GM19463 (cell line): ENCODE data around the gene BPIFB6.

Source experiments
- ATAC-seq: cut with Tn5 transposase; IDR thresholded peaks from one replicate; pipeline ENCODE4 v1.9.1; 2021; ENCODE audit warnings: mild to moderate bottlenecking, moderate library complexity; ENCODE audit not compliant: unreplicated experiment

The BPIFB6 gene

DNA sequence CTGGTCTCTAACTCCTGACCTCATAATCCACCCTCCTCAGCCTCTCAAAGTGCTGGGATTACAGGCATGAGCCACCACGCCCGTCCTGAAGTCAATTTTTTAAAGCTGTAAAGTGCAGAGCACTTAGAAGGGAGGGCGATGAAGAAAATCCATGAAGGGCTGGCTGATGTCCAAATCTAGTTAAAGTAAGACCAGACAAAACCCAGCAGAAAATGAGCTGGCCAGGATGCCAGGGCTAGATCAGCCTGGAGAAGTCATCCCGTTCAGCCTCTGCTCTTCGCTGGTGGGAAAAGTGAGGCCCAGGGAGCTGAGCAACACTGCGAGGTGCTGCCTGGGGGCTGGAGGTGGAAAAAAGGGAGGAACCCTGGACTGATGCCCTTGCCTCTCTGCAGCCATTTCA is 51.1 kb downstream of the BPIFB6 start:
- ATAC-seq, result no peak

GRCh38 chr20:33083544-33084340 is 52.3 kb downstream of the BPIFB6 start:
- ATAC-seq, result no peak

- ATAC-seq, result no peak
Measured at GRCh38 chr20:33084722-33085121, 53.3 kb downstream of the BPIFB6 start.

DNA sequence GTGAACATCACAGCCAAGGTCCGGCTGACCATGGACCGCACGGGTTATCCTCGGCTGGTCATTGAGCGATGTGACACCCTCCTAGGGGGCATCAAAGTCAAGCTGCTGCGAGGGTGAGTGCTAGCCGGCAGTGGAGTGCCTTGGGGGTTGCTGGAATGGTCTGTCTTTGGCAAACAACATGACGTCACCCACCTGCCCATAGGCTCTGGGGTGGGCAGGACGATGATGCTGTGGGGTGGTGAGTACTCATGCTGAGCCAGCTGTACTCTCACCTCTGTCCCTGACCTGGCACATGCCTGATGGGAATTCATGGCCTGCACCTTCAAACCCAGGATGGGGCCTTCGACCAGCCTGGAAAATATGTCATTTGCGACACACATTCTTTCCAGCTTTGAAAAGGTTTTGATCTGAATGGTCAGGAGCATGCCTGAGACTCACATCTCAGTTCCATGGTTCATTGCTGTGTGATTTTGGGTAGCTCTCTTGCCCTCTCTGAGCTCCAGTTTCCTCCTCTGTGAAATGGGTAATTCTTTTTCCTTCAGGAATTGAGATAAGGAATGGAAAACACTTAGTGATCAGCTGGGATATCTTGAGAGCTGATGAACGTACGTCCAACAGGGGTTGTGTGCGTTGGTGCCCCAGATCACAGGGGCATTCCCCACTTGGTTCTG is 54.7 kb downstream of the BPIFB6 start:
- ATAC-seq, result no peak

DNA sequence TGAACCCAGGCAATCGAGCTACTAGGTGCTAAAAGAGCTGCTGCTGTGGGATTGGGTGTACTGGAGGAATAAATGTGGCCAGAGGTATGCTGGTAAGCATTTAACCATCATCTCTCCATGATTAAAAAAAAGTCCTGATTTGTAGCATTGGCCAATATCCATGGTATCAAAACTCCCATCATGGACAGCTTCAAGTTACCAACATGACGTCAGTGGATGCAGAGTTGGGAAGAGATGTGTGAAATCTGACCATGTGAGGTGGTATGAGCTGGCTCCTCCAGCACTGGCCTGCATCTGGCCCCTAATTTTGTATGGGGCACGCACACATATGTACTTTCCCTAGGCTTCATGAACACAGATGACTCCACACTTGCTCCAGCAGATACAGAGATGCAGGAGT is 59.7 kb downstream of the BPIFB6 start:
- ATAC-seq, result no peak

DNA sequence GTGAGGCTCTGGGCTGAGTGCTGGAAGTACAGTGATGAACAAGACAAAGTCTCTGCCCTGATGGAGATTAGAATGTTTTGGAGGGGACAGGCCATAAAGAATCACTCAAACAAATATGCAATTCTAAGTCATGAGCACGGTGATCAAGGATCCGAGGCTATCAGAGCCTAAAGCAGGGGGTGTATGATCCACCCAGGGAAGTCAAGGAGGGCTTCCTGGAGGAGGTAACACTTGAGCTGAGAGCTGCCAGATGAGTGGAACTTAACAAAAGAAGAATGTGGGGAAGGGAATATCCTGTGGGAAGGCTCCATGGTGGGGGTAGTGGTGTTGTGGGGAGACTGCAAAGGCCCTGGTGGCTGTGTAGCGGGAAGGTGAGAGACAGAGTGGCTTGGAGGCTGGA is 60.2 kb downstream of the BPIFB6 start:
- ATAC-seq, result no peak

DNA sequence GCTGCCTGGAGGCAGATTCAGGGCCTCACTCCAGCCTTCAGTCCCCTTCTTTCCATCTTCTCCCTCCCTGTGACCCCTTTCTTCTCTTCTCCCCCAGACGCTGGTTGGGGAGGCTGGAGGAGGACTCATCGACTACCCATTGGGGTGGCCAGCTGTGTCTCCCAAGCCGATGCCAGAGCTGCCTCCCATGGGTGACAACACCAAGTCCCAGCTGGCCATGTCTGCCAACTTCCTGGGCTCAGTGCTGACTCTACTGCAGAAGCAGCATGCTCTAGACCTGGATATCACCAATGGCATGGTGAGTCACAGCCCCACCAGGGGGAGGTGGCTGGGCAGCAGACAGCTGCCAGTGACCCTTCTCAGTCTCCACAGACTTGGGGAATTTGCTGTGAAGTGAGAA is 60.9 kb downstream of the BPIFB6 start:
- no peak for ATAC-seq

- no peak for ATAC-seq
Measured at GRCh38 chr20:33093074-33093473, 61.6 kb downstream of the BPIFB6 start.

- ATAC-seq, result no peak
Measured at GRCh38 chr20:33093582-33093981, 62.1 kb downstream of the BPIFB6 start.
